HepG2 (cell line): ENCODE results near the gene CCDC74A. TPM values are rescaled to one million over a fixed set of nuclear protein-coding genes. Genes with fewer than 3 reads are reported as not detected.

Source experiments
- BCL6 ChIP-seq: IDR thresholded peaks from 2 replicates; pipeline ENCODE4 v1.6.1; 2016; ENCODE audit warnings: missing genetic modification reagents, missing compliant biosample characterization
- DMAP1 ChIP-seq: IDR thresholded peaks from 2 replicates; pipeline ENCODE4 v1.6.1; 2016
- KLF13 ChIP-seq: sonication (generic); formaldehyde crosslinking; IDR thresholded peaks from 2 replicates; pipeline ENCODE4 v1.4.0; 2020; ENCODE audit warnings: mild to moderate bottlenecking, missing genetic modification reagents
- MED13 ChIP-seq: sonication (generic); formaldehyde crosslinking; IDR thresholded peaks from 2 replicates; pipeline ENCODE4 v1.5.0; 2020; ENCODE audit warnings: missing genetic modification reagents
- MTA1 ChIP-seq: sonication (generic); formaldehyde crosslinking; IDR thresholded peaks from 2 replicates; pipeline ENCODE4 v1.4.0; 2020; ENCODE audit warnings: missing genetic modification reagents, mild to moderate bottlenecking, borderline replicate concordance
- RAD21 ChIP-seq: fragments of 450-650 bp; formaldehyde crosslinking; IDR thresholded peaks from 2 replicates; pipeline ENCODE4 v1.5.0; 2020; ENCODE audit warnings: mild to moderate bottlenecking
- TIGD3 ChIP-seq: sonication (generic); formaldehyde crosslinking; IDR thresholded peaks from 2 replicates; pipeline ENCODE4 v1.5.1; 2020; ENCODE audit warnings: mild to moderate bottlenecking, missing genetic modification reagents, borderline replicate concordance
- YEATS4 ChIP-seq: sonication (generic); formaldehyde crosslinking; IDR thresholded peaks from 2 replicates; pipeline ENCODE4 v1.4.0; 2020; ENCODE audit warnings: missing genetic modification reagents, borderline replicate concordance
- ZNF747 ChIP-seq: sonication (generic); formaldehyde crosslinking; IDR thresholded peaks from 2 replicates; pipeline ENCODE4 v1.8.1; 2023; ENCODE audit warnings: missing genetic modification reagents, mild to moderate bottlenecking, borderline replicate concordance
- ZNF839 ChIP-seq: sonication (generic); formaldehyde crosslinking; IDR thresholded peaks from 2 replicates; pipeline ENCODE4 v1.4.0; 2020; ENCODE audit warnings: missing genetic modification reagents, mild to moderate bottlenecking, borderline replicate concordance
- ZSCAN25 ChIP-seq: sonication (generic); formaldehyde crosslinking; IDR thresholded peaks from 2 replicates; pipeline ENCODE4 v1.8.0; 2022; ENCODE audit warnings: mild to moderate bottlenecking, missing genetic modification reagents
- polyA plus RNA-seq, 8 experiments: library from polyadenylated mRNA; depleted of rRNA in 3 of 8; stranded (reverse) in 7 of 8; unstranded in 1 of 8; fragments of >200 nt; fragmentation: Illumina TruSeq in 4 of 8; extraction: Trizol in 4 of 8; gene quantifications; 2 replicates each; pipeline versions ENCODE4 v1.2.1 to v1.2.3, GENCODE V29; 2011 to 2016; ENCODE audit warnings: low read depth in 4 of 8, missing spikeins in 1 of 8, mixed read lengths in 1 of 8; ENCODE audit not compliant: insufficient read depth in 1 of 8
- total RNA-seq, 5 experiments: library from RNA; depleted of rRNA; stranded (reverse); fragments of >200 nt; fragmentation: Illumina TruSeq; extraction: Trizol; gene quantifications; 2 replicates each; pipeline ENCODE4 v1.2.3, GENCODE V29; 2016; ENCODE audit warnings: low read depth in 1 of 5
- TF ChIP-seq, protein P1 (sequence below): sonication (generic); formaldehyde crosslinking; IDR thresholded peaks from 2 replicates; pipeline ENCODE4 v1.5.0; 2020; ENCODE audit warnings: mild to moderate bottlenecking, missing genetic modification reagents, borderline replicate concordance
- TF ChIP-seq, protein P2 (sequence below), 2 experiments: fragments of 450-650 bp in 1 of 2; sonication (generic) in 1 of 2; formaldehyde crosslinking in 1 of 2; IDR thresholded peaks; 2 replicates each; pipeline versions ENCODE4 v1.6.1 to v1.8.0; 2016 to 2022; ENCODE audit warnings: antibody characterized with exemption in 1 of 2, mild to moderate bottlenecking in 1 of 2, missing genetic modification reagents in 1 of 2

The CCDC74A gene
- total and polyA plus RNA-seq, 2 of the 13 experiments (the other 11 are each of a cell fraction or from before 2014, with no cell fraction given): 0.15 to 0.17 TPM

GRCh38 chr2:131492418-131493198 lies 35.1 kb upstream of the CCDC74A start (continued):
- TF ChIP-seq, protein P1, sequence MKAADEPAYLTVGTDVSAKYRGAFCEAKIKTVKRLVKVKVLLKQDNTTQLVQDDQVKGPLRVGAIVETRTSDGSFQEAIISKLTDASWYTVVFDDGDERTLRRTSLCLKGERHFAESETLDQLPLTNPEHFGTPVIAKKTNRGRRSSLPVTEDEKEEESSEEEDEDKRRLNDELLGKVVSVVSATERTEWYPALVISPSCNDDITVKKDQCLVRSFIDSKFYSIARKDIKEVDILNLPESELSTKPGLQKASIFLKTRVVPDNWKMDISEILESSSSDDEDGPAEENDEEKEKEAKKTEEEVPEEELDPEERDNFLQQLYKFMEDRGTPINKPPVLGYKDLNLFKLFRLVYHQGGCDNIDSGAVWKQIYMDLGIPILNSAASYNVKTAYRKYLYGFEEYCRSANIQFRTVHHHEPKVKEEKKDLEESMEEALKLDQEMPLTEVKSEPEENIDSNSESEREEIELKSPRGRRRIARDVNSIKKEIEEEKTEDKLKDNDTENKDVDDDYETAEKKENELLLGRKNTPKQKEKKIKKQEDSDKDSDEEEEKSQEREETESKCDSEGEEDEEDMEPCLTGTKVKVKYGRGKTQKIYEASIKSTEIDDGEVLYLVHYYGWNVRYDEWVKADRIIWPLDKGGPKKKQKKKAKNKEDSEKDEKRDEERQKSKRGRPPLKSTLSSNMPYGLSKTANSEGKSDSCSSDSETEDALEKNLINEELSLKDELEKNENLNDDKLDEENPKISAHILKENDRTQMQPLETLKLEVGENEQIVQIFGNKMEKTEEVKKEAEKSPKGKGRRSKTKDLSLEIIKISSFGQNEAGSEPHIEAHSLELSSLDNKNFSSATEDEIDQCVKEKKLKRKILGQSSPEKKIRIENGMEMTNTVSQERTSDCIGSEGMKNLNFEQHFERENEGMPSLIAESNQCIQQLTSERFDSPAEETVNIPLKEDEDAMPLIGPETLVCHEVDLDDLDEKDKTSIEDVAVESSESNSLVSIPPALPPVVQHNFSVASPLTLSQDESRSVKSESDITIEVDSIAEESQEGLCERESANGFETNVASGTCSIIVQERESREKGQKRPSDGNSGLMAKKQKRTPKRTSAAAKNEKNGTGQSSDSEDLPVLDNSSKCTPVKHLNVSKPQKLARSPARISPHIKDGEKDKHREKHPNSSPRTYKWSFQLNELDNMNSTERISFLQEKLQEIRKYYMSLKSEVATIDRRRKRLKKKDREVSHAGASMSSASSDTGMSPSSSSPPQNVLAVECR (CRISPR knock-in tag): peak; percentile 94
- TF ChIP-seq BCL6 (peak; percentile 27; the same call in 1 of the 2 replicates), MTA1 (CRISPR knock-in tag) (no peak; the same call in 1 of the 2 replicates), DMAP1 (peak; percentile 85), ZSCAN25 (CRISPR knock-in tag) (peak; percentile 89), ZNF747 (peak; percentile 92; the same call in 1 of the 2 replicates), RAD21 (CRISPR knock-in tag) (peak; percentile 40), TIGD3 (peak; percentile 80; the same call in 1 of the 2 replicates), YEATS4 (CRISPR knock-in tag) (peak; percentile 80), KLF13 (no peak), ZNF839 (no peak), MED13 (CRISPR knock-in tag) (0 out of 2 replicates have a peak, but pooled peaks have one; percentile 32)
- TF ChIP-seq, protein P2, sequence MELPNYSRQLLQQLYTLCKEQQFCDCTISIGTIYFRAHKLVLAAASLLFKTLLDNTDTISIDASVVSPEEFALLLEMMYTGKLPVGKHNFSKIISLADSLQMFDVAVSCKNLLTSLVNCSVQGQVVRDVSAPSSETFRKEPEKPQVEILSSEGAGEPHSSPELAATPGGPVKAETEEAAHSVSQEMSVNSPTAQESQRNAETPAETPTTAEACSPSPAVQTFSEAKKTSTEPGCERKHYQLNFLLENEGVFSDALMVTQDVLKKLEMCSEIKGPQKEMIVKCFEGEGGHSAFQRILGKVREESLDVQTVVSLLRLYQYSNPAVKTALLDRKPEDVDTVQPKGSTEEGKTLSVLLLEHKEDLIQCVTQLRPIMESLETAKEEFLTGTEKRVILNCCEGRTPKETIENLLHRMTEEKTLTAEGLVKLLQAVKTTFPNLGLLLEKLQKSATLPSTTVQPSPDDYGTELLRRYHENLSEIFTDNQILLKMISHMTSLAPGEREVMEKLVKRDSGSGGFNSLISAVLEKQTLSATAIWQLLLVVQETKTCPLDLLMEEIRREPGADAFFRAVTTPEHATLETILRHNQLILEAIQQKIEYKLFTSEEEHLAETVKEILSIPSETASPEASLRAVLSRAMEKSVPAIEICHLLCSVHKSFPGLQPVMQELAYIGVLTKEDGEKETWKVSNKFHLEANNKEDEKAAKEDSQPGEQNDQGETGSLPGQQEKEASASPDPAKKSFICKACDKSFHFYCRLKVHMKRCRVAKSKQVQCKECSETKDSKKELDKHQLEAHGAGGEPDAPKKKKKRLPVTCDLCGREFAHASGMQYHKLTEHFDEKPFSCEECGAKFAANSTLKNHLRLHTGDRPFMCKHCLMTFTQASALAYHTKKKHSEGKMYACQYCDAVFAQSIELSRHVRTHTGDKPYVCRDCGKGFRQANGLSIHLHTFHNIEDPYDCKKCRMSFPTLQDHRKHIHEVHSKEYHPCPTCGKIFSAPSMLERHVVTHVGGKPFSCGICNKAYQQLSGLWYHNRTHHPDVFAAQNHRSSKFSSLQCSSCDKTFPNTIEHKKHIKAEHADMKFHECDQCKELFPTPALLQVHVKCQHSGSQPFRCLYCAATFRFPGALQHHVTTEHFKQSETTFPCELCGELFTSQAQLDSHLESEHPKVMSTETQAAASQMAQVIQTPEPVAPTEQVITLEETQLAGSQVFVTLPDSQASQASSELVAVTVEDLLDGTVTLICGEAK (IDR thresholded peaks at IDR 0.05): no peak
- TF ChIP-seq, protein P2 (CRISPR knock-in tag; IDR thresholded peaks at IDR 0.05): peak; percentile 58; the same call in 1 of the 2 replicates
